Measurements from ENCODE around the gene CCDC174.

DNA sequence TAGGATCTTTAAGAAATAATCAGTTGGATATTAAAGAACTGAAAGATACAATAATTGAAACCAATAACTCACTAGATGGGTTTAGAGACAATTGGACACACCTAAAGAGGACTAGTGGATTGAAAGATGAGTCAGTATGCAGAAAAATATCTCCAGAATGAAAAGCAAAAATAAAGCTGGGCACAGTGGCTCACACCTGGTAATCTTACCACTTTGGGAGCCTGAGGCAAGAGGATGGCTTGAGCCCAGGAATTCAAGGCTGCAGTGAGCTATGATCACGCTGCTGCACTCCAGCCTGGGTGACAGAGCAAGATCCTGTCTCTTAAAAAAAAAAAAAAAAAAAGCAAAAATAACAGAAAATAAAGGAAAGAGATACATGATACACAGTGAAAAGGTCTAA is 37.4 kb upstream of the CCDC174 start:
- no peak for TF ChIP-seq POLR2AphosphoS5 (IDR thresholded peaks at IDR 0.05)
- TF ChIP-seq, protein P1, sequence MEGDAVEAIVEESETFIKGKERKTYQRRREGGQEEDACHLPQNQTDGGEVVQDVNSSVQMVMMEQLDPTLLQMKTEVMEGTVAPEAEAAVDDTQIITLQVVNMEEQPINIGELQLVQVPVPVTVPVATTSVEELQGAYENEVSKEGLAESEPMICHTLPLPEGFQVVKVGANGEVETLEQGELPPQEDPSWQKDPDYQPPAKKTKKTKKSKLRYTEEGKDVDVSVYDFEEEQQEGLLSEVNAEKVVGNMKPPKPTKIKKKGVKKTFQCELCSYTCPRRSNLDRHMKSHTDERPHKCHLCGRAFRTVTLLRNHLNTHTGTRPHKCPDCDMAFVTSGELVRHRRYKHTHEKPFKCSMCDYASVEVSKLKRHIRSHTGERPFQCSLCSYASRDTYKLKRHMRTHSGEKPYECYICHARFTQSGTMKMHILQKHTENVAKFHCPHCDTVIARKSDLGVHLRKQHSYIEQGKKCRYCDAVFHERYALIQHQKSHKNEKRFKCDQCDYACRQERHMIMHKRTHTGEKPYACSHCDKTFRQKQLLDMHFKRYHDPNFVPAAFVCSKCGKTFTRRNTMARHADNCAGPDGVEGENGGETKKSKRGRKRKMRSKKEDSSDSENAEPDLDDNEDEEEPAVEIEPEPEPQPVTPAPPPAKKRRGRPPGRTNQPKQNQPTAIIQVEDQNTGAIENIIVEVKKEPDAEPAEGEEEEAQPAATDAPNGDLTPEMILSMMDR (IDR thresholded peaks at IDR 0.05) = no peak
